AG10803 (cell line): Measurements from ENCODE around the gene GPR39.

Experiments used
- DNase-seq: peaks from one replicate; pipeline ENCODE4 v3.0.0; 2010; ENCODE audit warnings: low read depth
- H3K4me3 ChIP-seq: 2 replicates; pipeline ENCODE4 v1.5.1; 2011; ENCODE audit warnings: mild to moderate bottlenecking, low read length, control low read depth
- TF ChIP-seq, protein P1 (sequence below): conservative IDR thresholded peaks from 2 replicates; pipeline ENCODE4 v1.5.1; 2011; ENCODE audit warnings: mild to moderate bottlenecking, low read length, control low read depth, inconsistent platforms

GPR39 gene

DNA sequence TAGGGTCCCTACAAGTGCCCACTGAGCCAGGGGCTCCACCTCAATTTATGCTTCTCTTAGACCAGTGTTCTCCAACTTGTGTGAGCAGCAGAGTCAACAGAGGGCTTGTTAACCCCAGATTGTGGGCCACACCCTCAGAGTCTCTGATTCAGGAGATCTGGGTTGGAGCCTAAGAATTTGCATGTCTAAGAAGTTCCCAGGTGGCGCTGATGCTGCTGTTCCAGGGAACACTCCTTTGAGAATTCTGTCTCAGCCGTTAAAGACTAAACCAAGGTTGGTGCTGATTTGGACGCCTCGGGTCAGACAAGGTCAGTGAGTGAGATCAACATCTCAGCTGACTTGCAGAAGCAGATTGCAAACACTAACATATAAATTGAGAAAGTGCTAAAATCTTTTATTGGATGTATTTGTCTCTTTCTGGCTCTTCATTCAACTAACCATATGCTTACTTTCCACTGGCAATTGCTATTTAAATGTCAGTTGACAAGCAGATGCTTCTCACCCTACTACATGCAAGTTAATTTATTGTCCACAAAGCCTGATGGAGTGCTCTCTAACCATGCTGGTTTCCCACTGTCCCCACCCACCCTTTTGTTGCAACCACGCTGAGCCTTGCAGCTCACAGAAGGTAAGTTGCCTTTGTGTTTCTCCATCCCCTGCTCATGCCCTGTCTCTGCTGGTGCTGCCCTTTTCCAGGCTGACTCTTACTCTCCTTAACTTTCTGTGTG is 221.9 kb downstream of the GPR39 start:
- H3K4me3 ChIP-seq, result no peak overlapping the region
- TF ChIP-seq, protein P1, sequence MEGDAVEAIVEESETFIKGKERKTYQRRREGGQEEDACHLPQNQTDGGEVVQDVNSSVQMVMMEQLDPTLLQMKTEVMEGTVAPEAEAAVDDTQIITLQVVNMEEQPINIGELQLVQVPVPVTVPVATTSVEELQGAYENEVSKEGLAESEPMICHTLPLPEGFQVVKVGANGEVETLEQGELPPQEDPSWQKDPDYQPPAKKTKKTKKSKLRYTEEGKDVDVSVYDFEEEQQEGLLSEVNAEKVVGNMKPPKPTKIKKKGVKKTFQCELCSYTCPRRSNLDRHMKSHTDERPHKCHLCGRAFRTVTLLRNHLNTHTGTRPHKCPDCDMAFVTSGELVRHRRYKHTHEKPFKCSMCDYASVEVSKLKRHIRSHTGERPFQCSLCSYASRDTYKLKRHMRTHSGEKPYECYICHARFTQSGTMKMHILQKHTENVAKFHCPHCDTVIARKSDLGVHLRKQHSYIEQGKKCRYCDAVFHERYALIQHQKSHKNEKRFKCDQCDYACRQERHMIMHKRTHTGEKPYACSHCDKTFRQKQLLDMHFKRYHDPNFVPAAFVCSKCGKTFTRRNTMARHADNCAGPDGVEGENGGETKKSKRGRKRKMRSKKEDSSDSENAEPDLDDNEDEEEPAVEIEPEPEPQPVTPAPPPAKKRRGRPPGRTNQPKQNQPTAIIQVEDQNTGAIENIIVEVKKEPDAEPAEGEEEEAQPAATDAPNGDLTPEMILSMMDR, result no peak
- no peak for DNase-seq

DNA sequence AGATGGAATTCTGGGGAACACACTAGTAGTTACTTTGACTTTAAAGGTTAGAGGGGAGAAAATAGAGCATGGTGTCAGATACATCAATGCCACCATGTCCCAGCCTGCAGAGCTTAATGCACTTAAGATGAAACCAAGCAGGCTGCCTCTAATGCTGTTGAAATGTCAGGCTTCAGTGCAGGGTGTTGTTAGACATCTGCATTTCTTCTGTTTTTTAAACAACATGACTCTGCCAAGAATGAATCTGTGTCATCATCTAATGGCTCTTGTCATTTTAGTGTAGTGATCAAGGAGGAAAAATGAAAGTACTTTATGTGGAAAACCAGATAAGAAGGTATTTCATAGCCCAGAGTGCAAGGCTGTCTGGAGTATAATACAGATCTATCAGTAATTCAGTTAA is 223.5 kb downstream of the GPR39 start:
- DNase-seq, result peak; percentile 25
- TF ChIP-seq, protein P1, result no peak

DNA sequence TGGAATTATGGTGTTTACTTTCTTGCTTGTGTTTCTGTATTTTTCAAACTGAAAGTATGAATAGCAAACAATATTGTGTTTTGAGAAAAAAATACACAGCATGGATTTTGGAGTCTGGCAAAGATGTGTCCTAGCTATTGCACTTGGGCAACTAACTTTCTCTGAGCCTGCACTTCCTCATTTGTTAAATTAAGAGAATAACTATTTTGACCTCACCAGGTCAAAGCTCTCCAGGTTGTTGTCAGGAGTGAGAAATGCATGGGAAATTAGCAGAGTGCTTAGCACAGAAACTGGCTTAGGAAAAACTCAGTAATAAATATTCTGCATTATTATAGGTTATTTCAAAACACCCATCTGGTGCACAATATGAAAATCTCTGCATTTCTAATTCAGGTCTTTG is 225.2 kb downstream of the GPR39 start:
- TF ChIP-seq, protein P1, result no peak
- H3K4me3 ChIP-seq, result no peak overlapping the region
- no peak for DNase-seq

More for the DNA sequence above, 223.5 kb downstream of the GPR39 start:
- no peak overlapping the region for H3K4me3 ChIP-seq

DNA sequence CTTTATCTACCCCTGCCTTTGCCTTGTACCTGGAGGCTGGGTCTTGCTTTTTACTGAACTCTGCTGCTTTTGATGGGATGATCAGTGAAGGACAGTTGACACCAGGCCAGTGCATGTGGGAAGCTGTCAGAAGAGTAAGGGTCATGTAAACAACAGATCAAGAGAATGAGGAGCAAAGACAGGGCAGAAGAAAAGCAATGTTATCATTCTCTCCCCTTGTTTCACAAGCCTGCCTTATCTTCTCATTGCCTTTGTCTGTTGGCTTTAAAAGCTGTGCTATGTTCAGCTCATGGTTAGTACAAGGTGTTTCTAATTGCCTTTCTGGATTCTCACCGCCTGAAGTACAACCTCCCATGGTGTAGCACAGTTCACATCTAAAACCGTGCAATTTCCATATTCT is 225.8 kb downstream of the GPR39 start:
- TF ChIP-seq, protein P1, result no peak
- DNase-seq, result no peak
- no peak overlapping the region for H3K4me3 ChIP-seq

DNA sequence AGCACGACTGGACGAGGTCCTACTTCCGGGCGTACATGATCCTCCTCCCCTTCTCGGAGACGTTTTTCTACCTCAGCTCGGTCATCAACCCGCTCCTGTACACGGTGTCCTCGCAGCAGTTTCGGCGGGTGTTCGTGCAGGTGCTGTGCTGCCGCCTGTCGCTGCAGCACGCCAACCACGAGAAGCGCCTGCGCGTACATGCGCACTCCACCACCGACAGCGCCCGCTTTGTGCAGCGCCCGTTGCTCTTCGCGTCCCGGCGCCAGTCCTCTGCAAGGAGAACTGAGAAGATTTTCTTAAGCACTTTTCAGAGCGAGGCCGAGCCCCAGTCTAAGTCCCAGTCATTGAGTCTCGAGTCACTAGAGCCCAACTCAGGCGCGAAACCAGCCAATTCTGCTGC is 228.6 kb downstream of the GPR39 start:
- DNase-seq, result no peak
- peak overlapping the region; percentile 24; the same call in 1 of the 2 replicates for H3K4me3 ChIP-seq
- TF ChIP-seq, protein P1, result no peak

DNA sequence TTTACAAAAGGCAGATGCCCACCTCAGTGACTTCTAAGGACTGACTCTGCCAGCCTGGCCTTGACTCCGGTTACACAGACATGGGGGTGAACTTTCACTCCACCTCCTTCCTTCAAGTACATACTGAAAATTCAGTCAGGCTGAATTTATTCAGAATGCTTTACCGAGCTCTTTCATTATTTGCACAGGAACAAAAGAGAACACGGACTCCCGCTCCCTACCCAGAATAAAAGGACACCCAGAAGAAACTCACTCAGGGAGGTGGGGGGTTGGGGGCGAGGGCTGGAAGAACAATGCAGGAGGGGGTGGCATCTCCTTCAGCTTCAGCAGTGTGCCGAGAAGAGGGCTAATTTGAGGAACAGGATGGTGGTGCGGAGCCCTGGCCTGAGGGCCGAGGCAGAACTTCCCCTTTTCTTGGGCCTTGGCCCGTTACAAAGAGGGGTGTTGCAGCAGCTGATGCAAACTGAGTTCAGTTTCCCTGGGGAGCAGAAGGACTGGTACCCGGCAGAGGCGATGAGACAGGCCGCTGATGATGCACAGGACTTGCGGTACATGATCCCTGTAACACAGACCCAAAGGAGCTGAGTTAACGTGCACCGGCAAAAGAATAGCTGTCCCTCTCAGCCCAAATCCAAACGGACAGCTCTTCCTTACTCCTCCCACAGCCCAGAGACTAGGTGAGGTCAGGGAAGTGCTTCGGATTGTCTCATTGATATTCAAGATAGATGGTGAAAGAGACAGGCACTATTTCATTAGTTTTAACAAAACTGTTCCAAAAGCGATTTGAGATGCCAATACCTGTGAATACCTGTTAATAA is 229.3 kb downstream of the GPR39 start:
- no peak for DNase-seq
- H3K4me3 ChIP-seq, result no peak overlapping the region
- TF ChIP-seq, protein P1, result no peak
